Measurements from ENCODE around the gene RBM38. TPM values are rescaled to one million over a fixed set of nuclear protein-coding genes. Genes with fewer than 3 reads are reported as not detected.

The RBM38 gene
- total RNA-seq, 2 donors from 2014 or later = 26.5 to 32.7 TPM

GRCh38 chr20:57439432-57439831 is 48.2 kb downstream of the RBM38 start:
- DNase-seq (ENCODE audit: low spot score) = no peak
- intact Hi-C loops (cut with DNase I) = loop anchor here in 1 of 2 donors (5.0 kb wide), 1 partner anchor 263 kb away; no protein-coding TSS in a partner anchor

GRCh38 chr20:57439993-57440392 is 48.8 kb downstream of the RBM38 start:
- intact Hi-C loops (cut with DNase I) = loop anchor here (5.0 to 10.0 kb wide), 3 partner anchors 45 to 262 kb away; partner anchors contain the start of gene RBM38 (in 2 of the 2)
- no peak for DNase-seq (ENCODE audit: low spot score)

- peak; percentile 94 for DNase-seq (ENCODE audit: low spot score)
- intact Hi-C loops (cut with DNase I) = loop anchor here (5.0 to 10.0 kb wide), 2 partner anchors 46 to 49 kb away; partner anchors contain the start of gene RBM38 (in 2 of the 2)
These were observed 49.7 kb downstream of the RBM38 start for GRCh38 chr20:57440678-57441509.

- intact Hi-C loops (cut with DNase I) = loop anchor here (5.0 to 10.0 kb wide), 2 partner anchors 47 to 49 kb away; partner anchors contain the start of gene RBM38 (in 2 of the 2)
- DNase-seq (ENCODE audit: low spot score) = no peak
These were observed 50.4 kb downstream of the RBM38 start for GRCh38 chr20:57441510-57442154.

GRCh38 chr20:57442158-57442887 is 51.1 kb downstream of the RBM38 start:
- no peak for DNase-seq (ENCODE audit: low spot score)
- intact Hi-C loops (cut with DNase I) = loop anchor here (5.0 to 10.0 kb wide), 2 partner anchors 48 to 50 kb away; partner anchors contain the start of gene RBM38 (in 2 of the 2)

- DNase-seq (ENCODE audit: low spot score) = no peak
- intact Hi-C loops (cut with DNase I) = loop anchor here (5.0 to 10.0 kb wide), 2 partner anchors 48 to 51 kb away; partner anchors contain the start of gene RBM38 (in 2 of the 2)
These were observed 51.7 kb downstream of the RBM38 start for GRCh38 chr20:57442888-57443239.

- intact Hi-C loops (cut with DNase I) = loop anchor here (5.0 to 10.0 kb wide), 2 partner anchors 49 to 51 kb away; partner anchors contain the start of gene RBM38 (in 2 of the 2)
- DNase-seq (ENCODE audit: low spot score) = no peak
These were observed 52.4 kb downstream of the RBM38 start for GRCh38 chr20:57443349-57444265.

GRCh38 chr20:57444394-57445048 is 53.3 kb downstream of the RBM38 start:
- DNase-seq (ENCODE audit: low spot score) = no peak
- intact Hi-C loops (cut with DNase I) = loop anchor here (5.0 to 10.0 kb wide), 2 partner anchors 50 to 52 kb away; partner anchors contain the start of gene RBM38 (in 2 of the 2)

- no peak for DNase-seq (ENCODE audit: low spot score)
- intact Hi-C loops (cut with DNase I) = loop anchor here in 1 of 2 donors (10.0 kb wide), 1 partner anchor 50 kb away; the partner anchor contains the start of gene RBM38
These were observed 54.1 kb downstream of the RBM38 start for GRCh38 chr20:57445298-57445697.

GRCh38 chr20:57445774-57446173 is 54.6 kb downstream of the RBM38 start:
- no peak for DNase-seq (ENCODE audit: low spot score)
- intact Hi-C loops (cut with DNase I) = loop anchor here in 1 of 2 donors (10.0 kb wide), 1 partner anchor 51 kb away; the partner anchor contains the start of gene RBM38

GRCh38 chr20:57448764-57449354 is 57.7 kb downstream of the RBM38 start:
- intact Hi-C loops (cut with DNase I) = loop anchor here in 1 of 2 donors (10.0 kb wide), 1 partner anchor 54 kb away; the partner anchor contains the start of gene RBM38
- no peak for DNase-seq (ENCODE audit: low spot score)

GRCh38 chr20:57449398-57450354 is 58.5 kb downstream of the RBM38 start:
- DNase-seq (ENCODE audit: low spot score) = no peak
- intact Hi-C loops (cut with DNase I) = loop anchor here in 1 of 2 donors (10.0 kb wide), 1 partner anchor 55 kb away; the partner anchor contains the start of gene RBM38

GRCh38 chr20:57450419-57450818 is 59.2 kb downstream of the RBM38 start:
- intact Hi-C loops (cut with DNase I) = no loop called here
- peak; percentile 91 for DNase-seq (ENCODE audit: low spot score)

- DNase-seq (ENCODE audit: low spot score) = no peak
- intact Hi-C loops (cut with DNase I) = no loop called here
These were observed 59.7 kb downstream of the RBM38 start for GRCh38 chr20:57450931-57451330.

GRCh38 chr20:57451431-57451794 is 60.2 kb downstream of the RBM38 start:
- DNase-seq (ENCODE audit: low spot score) = no peak
- intact Hi-C loops (cut with DNase I) = no loop called here
